ENCODE results near the gene PRPF31. TPM values are rescaled to one million over a fixed set of nuclear protein-coding genes. Genes with fewer than 3 reads are reported as not detected.

Gene PRPF31
- total RNA-seq, 1 experiment from 2014 or later: 84.4 TPM

DNA sequence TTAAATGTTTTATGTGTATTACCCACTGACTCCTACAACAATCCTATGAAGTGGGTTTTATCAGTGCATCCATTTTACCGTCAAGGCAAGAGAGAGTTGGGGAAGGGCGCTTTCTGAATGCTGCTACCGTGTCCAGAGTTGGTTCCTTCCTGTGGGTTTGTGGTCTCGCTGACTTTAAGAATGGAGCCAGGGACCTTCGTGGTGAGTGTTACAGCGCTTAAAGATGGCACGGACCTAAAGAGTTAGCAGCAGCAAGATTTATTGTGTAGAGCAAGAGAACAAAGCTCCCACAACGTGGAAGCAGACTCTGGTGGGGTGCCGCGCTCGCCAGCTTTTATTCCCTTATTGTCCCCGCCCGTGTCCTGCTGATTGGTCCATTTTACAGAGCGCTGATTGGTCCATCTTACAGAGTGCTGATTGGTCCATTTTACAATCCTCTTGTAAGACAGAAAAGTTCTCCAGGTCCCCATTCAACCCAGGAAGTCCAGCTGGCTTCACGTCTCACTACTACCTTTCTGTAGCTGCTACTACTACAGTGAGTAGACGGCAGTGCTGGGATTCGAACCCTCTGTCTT, 21.0 kb upstream of the PRPF31 start:
- Mint-ChIP-seq H3K27ac (no peak overlapping the region), H3K4me1 (peaks cover 7 to 15% of the 10 kb centered on the region in 2 experiments), H3K27me3 (ENCODE audit: low read depth) (peaks cover 38% of the 10 kb centered on the region), H3K9me3 (peaks cover 4 to 6% of the 10 kb centered on the region in 2 experiments), H3K36me3 (ENCODE audit: insufficient read depth in 1 of 3, low read depth in 3 of 3) (peaks cover 0 to 2% (median 0%) of the 10 kb centered on the region in 3 experiments; a peak in 2 of 7 replicates), H3K4me3 (peak overlapping the region in 1 of 2 experiments; percentile 51; a peak in 2 of 5 replicates)
- no peak overlapping the region for H4K91ac ChIP-seq (ENCODE audit: insufficient read length, low read depth, low read length)
- H3K23ac ChIP-seq (ENCODE audit: insufficient read length, low read depth, low read length): no peak overlapping the region
- no peak overlapping the region for H2BK120ac ChIP-seq (ENCODE audit: low read depth, low read length, poor library complexity, severe bottlenecking)
- no peak overlapping the region for H3K9ac ChIP-seq (ENCODE audit: extremely low read depth, insufficient read length, low read length)
- no peak overlapping the region for H3K56ac ChIP-seq (ENCODE audit: insufficient read length, low read depth, low read length)
- H4K20me1 ChIP-seq (ENCODE audit: control insufficient read depth, insufficient read depth, insufficient read length): no peaks in the 10 kb centered on the region
- DNase-seq: no peak
- no peaks in the 10 kb centered on the region for H3K79me2 ChIP-seq (ENCODE audit: insufficient read depth, low read length)
- TF ChIP-seq, protein P1, sequence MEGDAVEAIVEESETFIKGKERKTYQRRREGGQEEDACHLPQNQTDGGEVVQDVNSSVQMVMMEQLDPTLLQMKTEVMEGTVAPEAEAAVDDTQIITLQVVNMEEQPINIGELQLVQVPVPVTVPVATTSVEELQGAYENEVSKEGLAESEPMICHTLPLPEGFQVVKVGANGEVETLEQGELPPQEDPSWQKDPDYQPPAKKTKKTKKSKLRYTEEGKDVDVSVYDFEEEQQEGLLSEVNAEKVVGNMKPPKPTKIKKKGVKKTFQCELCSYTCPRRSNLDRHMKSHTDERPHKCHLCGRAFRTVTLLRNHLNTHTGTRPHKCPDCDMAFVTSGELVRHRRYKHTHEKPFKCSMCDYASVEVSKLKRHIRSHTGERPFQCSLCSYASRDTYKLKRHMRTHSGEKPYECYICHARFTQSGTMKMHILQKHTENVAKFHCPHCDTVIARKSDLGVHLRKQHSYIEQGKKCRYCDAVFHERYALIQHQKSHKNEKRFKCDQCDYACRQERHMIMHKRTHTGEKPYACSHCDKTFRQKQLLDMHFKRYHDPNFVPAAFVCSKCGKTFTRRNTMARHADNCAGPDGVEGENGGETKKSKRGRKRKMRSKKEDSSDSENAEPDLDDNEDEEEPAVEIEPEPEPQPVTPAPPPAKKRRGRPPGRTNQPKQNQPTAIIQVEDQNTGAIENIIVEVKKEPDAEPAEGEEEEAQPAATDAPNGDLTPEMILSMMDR (conservative IDR thresholded peaks at IDR 0.05): no peak
- no peak overlapping the region for H4K8ac ChIP-seq (replicated peaks; ENCODE audit: insufficient read length, low read depth, low read length)
- H2BK12ac ChIP-seq (ENCODE audit: insufficient read length, low read depth, low read length): no peak overlapping the region
- H4K5ac ChIP-seq (ENCODE audit: insufficient read length, low read depth, low read length): no peak overlapping the region
- no peak overlapping the region for H2BK20ac ChIP-seq (ENCODE audit: low read depth, low read length, poor library complexity, severe bottlenecking)
- no peak overlapping the region for H2BK15ac ChIP-seq (ENCODE audit: low read depth, low read length)
- H3K9me3 ChIP-seq (ENCODE audit: control insufficient read depth, low read depth, low read length): no peaks in the 10 kb centered on the region
- no peaks in the 10 kb centered on the region for H3K4me1 ChIP-seq (ENCODE audit: insufficient read depth, low read length)
- H3K27me3 ChIP-seq (ENCODE audit: insufficient read depth, low read length): no peaks in the 10 kb centered on the region; the same call in 1 of the 2 replicates
- no peak overlapping the region for H3K18ac ChIP-seq (ENCODE audit: insufficient read length, low read depth, low read length)
- whole genome bisulfite sequencing (ENCODE audit: extremely low coverage, insufficient read length, low lambda C conversion rate): no CpG with 5 or more reads among the region's 17 CpGs
- peaks cover 4% of the 10 kb centered on the region for H3K23me2 ChIP-seq (ENCODE audit: insufficient read length, low read depth, low read length, poor library complexity, severe bottlenecking)
- H3K27ac ChIP-seq (ENCODE audit: insufficient read length, low read depth, low read length): no peak overlapping the region
- no peak overlapping the region for H2BK5ac ChIP-seq (ENCODE audit: insufficient read length, low read length)
- no peak overlapping the region for H3K14ac ChIP-seq (ENCODE audit: insufficient read depth, low read length)
- no peak overlapping the region for H2AK5ac ChIP-seq (ENCODE audit: insufficient read length, low read length)
- no peaks in the 10 kb centered on the region for H3K79me1 ChIP-seq (ENCODE audit: insufficient read depth, low read depth, low read length, poor library complexity, severe bottlenecking)
- no peak overlapping the region for H3K4ac ChIP-seq (ENCODE audit: low read depth, low read length)
- no peak overlapping the region for H2AFZ ChIP-seq (ENCODE audit: low read length)
- H3K4me2 ChIP-seq (ENCODE audit: insufficient read depth, insufficient read length, low read length): no peak overlapping the region
- H3T11ph ChIP-seq (ENCODE audit: low read length): no peak overlapping the region
